Lung (tissue), 16 donors: Measurements from ENCODE around the gene LCLAT1. TPM values are rescaled to one million over a fixed set of nuclear protein-coding genes. Genes with fewer than 3 reads are reported as not detected.

Source experiments
- ATAC-seq: fragments of 200-7000 bp; cut with Tn5 transposase; one replicate; pipeline ENCODE4 v1.9.1; 2020; ENCODE audit warnings: moderate number of reproducible peaks; ENCODE audit not compliant: insufficient read depth, low FRiP score
- DNase-seq, 3 donors: peaks; one replicate each; pipeline ENCODE4 v3.0.0-alpha.2; 2013 to 2017
- H3K27ac ChIP-seq, 2 donors: one replicate each; pipeline ENCODE4 v1.5.1; 2013; ENCODE audit warnings: mild to moderate bottlenecking in 2 of 2, moderate library complexity in 2 of 2, control low read depth in 1 of 2, inconsistent platforms in 1 of 2, low read depth in 1 of 2, low read length in 1 of 2
- H3K27me3 ChIP-seq, 3 donors: one replicate each; pipeline ENCODE4 v1.5.1; 2013; ENCODE audit warnings: low read length in 2 of 3; ENCODE audit not compliant: control insufficient read depth in 3 of 3, insufficient read depth in 3 of 3
- H3K36me3 ChIP-seq, 4 donors: one replicate each; pipeline ENCODE4 v1.5.1; 2013; ENCODE audit warnings: low read length in 4 of 4, mild to moderate bottlenecking in 1 of 4, moderate library complexity in 1 of 4; ENCODE audit not compliant: control insufficient read depth in 4 of 4, insufficient read depth in 4 of 4
- H3K4me1 ChIP-seq, 5 donors: one replicate each; pipeline ENCODE4 v1.5.1; 2013; ENCODE audit warnings: low read length in 5 of 5, mild to moderate bottlenecking in 2 of 5, moderate library complexity in 1 of 5; ENCODE audit not compliant: control insufficient read depth in 5 of 5, insufficient read depth in 5 of 5
- H3K4me3 ChIP-seq: one replicate; pipeline ENCODE4 v1.5.1; 2013; ENCODE audit warnings: mild to moderate bottlenecking, control low read depth, moderate library complexity
- H3K9ac ChIP-seq, 2 donors: one replicate each; pipeline ENCODE4 v1.5.1; 2013; ENCODE audit warnings: low read length in 2 of 2, control low read depth in 1 of 2; ENCODE audit not compliant: insufficient read depth in 1 of 2
- H3K9me3 ChIP-seq, 4 donors: one replicate each; pipeline ENCODE4 v1.5.1; 2013; ENCODE audit warnings: low read length in 3 of 4, mild to moderate bottlenecking in 1 of 4, moderate library complexity in 1 of 4; ENCODE audit not compliant: control insufficient read depth in 4 of 4, insufficient read depth in 3 of 4
- WGBS, 2 donors: extraction: QIAGEN DNeasy Blood & Tissue Kit; methylation state at CpG; one replicate each; pipeline ENCODE4 v1.1.7; 2013; 5-methylcytosine and 5-hydroxymethylcytosine counted together
- long read RNA-seq, 5 donors: transcript quantifications; one replicate each; lab custom pipeline, GENCODE V29; 2026
- polyA plus RNA-seq, 2 donors: library from polyadenylated mRNA; stranded (reverse); fragments of 200-250 nt; gene quantifications; one replicate each; pipeline ENCODE4 v1.2.1, GENCODE V29; 2013
- total RNA-seq, 2 donors: library from RNA; depleted of rRNA in 1 of 2; stranded (reverse); fragments of >200 nt in 1 of 2; gene quantifications; one replicate each; pipeline ENCODE4 v1.2.1, GENCODE V29; 2014 to 2021
- TF ChIP-seq, protein P1 (sequence below): IDR thresholded peaks from 2 replicates; pipeline ENCODE4 v1.5.1; 2012; ENCODE audit warnings: mild to moderate bottlenecking; ENCODE audit errors: control extremely low read depth, extremely low read depth
- donor health status: control.
- donor health status: control.
- donor health status: Bipolar disorder and iron deficiency.
- donor health status: healthy.
- donor health status: DM: yes; HTN: yes; CAD: no.

LCLAT1 gene
- total RNA-seq (10 to 100 TPM; 18.9 to 24.2 TPM), polyA plus RNA-seq (1 to 10 TPM; 2.4 to 2.6 TPM)
- long read RNA-seq, donor 1, full-length matches to known transcripts, result 3 of 3 reads
- long read RNA-seq, donor 1, partial matches to known transcripts, result 0 of 3 reads
- long read RNA-seq, donor 1, other reads (novel, unspliced or antisense), result 0 of 3 reads
- long read RNA-seq, donor 2, result 0 reads
- long read RNA-seq, donor 3, full-length matches to known transcripts, result 1 of 1 reads
- long read RNA-seq, donor 3, partial matches to known transcripts, result 0 of 1 reads
- long read RNA-seq, donor 3, other reads (novel, unspliced or antisense), result 0 of 1 reads
- long read RNA-seq, donor 4, result 0 reads
- long read RNA-seq, donor 5, full-length matches to known transcripts, result 1 of 1 reads
- long read RNA-seq, donor 5, partial matches to known transcripts, result 0 of 1 reads
- long read RNA-seq, donor 5, other reads (novel, unspliced or antisense), result 0 of 1 reads

DNA sequence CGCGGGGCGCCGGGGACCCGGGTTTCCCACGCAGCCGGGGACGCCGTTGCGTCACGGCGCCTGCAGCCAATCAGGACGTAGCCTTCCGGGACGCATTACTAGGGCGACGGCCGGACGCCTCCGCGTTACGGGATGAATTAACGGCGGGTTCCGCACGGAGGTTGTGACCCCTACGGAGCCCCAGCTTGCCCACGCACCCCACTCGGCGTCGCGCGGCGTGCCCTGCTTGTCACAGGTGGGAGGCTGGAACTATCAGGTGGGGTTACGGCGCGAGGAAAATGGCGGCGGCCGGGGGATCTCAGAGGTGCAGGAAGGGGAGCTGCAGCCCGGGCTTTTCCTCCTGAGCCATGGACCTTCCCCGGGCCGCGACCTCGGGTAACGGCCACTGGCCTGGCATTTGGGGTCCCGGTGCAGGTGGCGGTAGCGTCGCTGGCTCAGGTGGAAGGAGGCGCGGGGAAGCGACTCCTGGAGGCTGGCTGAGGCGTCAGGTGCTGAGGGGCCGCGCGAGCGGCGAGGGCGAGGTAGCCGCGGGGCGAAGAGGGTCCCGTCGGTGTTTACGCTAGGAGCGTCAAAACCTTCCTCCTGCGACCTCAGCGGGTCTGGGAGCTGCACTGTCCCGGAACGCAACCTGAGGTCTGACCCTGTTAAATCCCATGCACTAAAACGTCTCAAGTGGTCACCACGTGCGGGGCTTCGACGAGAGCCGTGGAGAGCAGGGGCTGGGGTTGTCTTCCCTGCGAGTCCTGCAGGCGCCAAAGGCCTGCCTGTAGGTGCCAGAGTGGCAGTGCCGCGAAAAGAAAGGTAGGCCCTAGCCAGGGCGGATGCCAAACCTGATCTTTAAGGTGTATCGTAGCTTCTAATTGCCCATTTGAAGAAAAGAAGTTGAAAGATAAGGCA is at the start of gene LCLAT1:
LCLAT1 (plus strand) TSS at position 98 of the 897 bp plus-strand sequence. CDS start 78,345 bp downstream, outside the sequence.
- H3K36me3 ChIP-seq, result peaks cover 0 to 11% (median 0%) of the 10 kb centered on the region in 4 donors
- TF ChIP-seq, protein P1, sequence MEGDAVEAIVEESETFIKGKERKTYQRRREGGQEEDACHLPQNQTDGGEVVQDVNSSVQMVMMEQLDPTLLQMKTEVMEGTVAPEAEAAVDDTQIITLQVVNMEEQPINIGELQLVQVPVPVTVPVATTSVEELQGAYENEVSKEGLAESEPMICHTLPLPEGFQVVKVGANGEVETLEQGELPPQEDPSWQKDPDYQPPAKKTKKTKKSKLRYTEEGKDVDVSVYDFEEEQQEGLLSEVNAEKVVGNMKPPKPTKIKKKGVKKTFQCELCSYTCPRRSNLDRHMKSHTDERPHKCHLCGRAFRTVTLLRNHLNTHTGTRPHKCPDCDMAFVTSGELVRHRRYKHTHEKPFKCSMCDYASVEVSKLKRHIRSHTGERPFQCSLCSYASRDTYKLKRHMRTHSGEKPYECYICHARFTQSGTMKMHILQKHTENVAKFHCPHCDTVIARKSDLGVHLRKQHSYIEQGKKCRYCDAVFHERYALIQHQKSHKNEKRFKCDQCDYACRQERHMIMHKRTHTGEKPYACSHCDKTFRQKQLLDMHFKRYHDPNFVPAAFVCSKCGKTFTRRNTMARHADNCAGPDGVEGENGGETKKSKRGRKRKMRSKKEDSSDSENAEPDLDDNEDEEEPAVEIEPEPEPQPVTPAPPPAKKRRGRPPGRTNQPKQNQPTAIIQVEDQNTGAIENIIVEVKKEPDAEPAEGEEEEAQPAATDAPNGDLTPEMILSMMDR, result no peak
- H3K27ac ChIP-seq, result peak within 1 kb of the TSS; percentile 77 to 93
- peaks cover 0 to 16% (median 2%) of the 10 kb centered on the region in 5 donors for H3K4me1 ChIP-seq
- no peaks in the 10 kb centered on the region for H3K9me3 ChIP-seq
- 4 to 5% methylated on average over 82 to 83 of the region's 83 CpGs for WGBS, 2 donors
- H3K4me3 ChIP-seq, result peak within 1 kb of the TSS; percentile 64
- peak; percentile 95 for ATAC-seq
- peak; percentile 85 to 87 (median 85) for DNase-seq
- peak within 1 kb of the TSS; percentile 56 to 81 for H3K9ac ChIP-seq
- no peaks in the 10 kb centered on the region for H3K27me3 ChIP-seq

DNA sequence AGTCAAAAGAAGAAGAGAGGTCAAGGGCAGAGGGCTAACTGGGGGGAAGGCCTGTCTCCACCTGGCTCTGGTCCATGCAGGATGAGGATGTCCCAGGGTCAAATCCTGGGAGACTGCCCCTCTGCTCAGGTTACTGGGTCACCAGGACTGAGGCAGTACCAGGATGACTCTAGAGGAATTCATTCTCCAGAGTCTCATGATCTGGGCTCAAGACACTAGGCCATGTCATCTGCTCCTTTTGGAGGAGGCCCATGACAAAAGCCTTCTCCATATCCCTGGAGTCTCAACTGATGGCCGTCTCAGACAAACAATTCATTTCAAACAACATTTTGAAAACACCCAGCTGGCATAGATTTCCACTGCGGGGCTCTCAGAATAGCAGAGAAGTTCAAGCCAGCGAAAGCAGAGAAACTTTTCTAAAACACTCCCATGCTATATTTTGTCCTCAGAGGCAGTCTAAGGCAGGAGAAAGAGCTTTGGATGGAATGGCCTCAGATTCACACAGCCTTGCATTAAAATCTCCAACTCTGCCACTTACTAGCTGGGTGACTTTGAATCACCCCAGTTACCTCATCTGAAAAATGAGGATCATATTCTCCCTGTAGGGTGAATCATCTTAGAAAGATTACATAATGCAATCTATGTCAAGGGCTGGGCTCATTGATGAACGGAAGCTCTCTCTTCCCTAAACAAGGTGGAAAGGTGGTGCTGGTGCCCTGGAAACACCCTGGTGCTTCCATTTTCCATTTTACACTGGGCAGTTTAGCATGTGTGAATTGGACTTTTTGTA is 48.8 kb upstream of the LCLAT1 start:
- TF ChIP-seq, protein P1, result no peak
- Histone ChIP-seq H3K9ac (no peak overlapping the region), H3K4me3 (no peak overlapping the region), H3K27ac (no peak overlapping the region), H3K27me3 (no peaks in the 10 kb centered on the region), H3K9me3 (no peaks in the 10 kb centered on the region), H3K4me1 (peaks cover 0 to 15% (median 4%) of the 10 kb centered on the region in 5 donors), H3K36me3 (no peaks in the 10 kb centered on the region)
- no peak for DNase-seq
- ATAC-seq, result no peak
- 79 to 81% methylated on average over 4 of the region's 4 CpGs for WGBS, 2 donors

DNA sequence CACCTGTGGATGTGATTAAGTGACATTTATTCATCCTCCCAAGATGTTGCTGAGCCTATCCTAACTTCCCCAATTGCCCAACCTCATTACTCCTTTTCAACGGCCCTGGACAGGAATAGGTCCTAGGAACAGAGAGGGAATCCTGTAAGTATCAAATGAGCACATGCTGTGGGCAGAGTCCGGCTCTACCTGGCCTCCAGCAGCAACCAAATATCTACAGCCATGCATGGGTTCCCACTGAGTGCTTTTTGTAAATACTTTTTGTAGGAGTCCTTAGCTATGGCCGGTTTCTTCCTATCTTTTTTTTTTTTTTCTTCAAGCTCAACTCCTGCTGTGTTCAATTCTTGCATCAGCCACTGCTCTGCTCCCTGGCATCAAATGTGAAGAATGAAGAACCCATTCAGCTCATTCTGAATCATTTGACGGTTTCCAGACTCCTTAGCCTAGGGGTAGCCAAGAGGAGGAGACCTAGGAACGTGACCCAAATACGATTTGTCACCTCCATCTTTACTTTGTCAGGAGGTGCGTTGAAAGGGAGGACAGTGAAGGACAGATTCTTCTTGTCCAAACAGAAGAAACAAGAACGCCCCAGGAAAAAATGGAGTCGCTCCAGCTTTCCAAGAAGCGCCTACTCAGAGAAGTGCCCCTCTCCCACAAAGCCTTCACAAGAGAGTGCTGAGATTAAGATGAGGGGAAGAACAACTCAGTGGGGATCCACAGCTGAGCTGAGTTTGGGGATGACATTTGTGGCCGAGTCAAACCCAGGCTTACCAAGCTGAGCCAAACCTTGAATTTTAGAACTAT is 46.7 kb upstream of the LCLAT1 start:
- Histone ChIP-seq H3K36me3 (no peaks in the 10 kb centered on the region), H3K4me1 (peaks cover 0 to 35% (median 11%) of the 10 kb centered on the region in 5 donors), H3K9me3 (no peaks in the 10 kb centered on the region), H3K27ac (no peak overlapping the region), H3K4me3 (no peak overlapping the region), H3K9ac (no peak overlapping the region), H3K27me3 (no peaks in the 10 kb centered on the region)
- TF ChIP-seq, protein P1, result no peak
- 87 to 91% methylated on average over 11 of the region's 11 CpGs for WGBS, 2 donors
- no peak for ATAC-seq
- DNase-seq, result no peak
